Neural progenitor cell (in vitro differentiated cells): ENCODE measurements around the gene PHLPP1.

ENCODE experiments used
- EZH2 ChIP-seq: fragments of 200-600 bp; sonication (generic); IDR thresholded peaks from 2 replicates; pipeline ENCODE4 v1.6.1; 2017; ENCODE audit warnings: antibody characterized with exemption, mild to moderate bottlenecking, moderate library complexity
- TF ChIP-seq, protein P1 (sequence below): fragments of 200-600 bp; sonication (generic); IDR thresholded peaks from 2 replicates; pipeline ENCODE4 v1.5.1; 2017; ENCODE audit warnings: antibody characterized with exemption, mild to moderate bottlenecking

DNA sequence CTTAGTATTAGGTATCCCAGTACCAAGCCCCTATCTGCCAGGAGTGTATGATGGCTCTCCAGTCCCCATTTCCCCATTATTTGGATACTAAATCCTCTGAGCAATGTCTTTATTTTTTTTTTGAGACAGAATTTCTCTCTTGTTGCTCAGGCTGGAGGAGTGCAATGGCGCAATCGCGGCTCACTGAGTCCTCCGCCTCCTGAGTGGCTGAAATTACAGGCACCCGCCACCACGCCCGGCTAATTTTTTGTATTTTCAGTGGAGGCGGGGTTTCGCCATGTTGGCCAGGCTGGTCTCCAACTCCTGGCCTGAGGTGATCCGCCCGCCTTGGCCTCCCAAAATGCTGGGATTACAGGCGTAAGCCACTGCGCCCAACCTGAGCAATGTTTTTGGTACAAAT lies 3.6 kb upstream of the PHLPP1 start:
- no peak for TF ChIP-seq EZH2
- TF ChIP-seq, protein P1, sequence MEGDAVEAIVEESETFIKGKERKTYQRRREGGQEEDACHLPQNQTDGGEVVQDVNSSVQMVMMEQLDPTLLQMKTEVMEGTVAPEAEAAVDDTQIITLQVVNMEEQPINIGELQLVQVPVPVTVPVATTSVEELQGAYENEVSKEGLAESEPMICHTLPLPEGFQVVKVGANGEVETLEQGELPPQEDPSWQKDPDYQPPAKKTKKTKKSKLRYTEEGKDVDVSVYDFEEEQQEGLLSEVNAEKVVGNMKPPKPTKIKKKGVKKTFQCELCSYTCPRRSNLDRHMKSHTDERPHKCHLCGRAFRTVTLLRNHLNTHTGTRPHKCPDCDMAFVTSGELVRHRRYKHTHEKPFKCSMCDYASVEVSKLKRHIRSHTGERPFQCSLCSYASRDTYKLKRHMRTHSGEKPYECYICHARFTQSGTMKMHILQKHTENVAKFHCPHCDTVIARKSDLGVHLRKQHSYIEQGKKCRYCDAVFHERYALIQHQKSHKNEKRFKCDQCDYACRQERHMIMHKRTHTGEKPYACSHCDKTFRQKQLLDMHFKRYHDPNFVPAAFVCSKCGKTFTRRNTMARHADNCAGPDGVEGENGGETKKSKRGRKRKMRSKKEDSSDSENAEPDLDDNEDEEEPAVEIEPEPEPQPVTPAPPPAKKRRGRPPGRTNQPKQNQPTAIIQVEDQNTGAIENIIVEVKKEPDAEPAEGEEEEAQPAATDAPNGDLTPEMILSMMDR, result no peak
